Pons (tissue), 1 donor: ENCODE data around the gene F8A1.
"Not testable (repeated sequence)": the region's sequence is repeated elsewhere in the genome, so short reads cannot be mapped to it uniquely, and the experiment has no call there.

ENCODE experiments used
- DNase-seq: peaks from one replicate; pipeline ENCODE4 v3.0.0-alpha.2; 2016; ENCODE audit warnings: low spot score

F8A1 gene

DNA sequence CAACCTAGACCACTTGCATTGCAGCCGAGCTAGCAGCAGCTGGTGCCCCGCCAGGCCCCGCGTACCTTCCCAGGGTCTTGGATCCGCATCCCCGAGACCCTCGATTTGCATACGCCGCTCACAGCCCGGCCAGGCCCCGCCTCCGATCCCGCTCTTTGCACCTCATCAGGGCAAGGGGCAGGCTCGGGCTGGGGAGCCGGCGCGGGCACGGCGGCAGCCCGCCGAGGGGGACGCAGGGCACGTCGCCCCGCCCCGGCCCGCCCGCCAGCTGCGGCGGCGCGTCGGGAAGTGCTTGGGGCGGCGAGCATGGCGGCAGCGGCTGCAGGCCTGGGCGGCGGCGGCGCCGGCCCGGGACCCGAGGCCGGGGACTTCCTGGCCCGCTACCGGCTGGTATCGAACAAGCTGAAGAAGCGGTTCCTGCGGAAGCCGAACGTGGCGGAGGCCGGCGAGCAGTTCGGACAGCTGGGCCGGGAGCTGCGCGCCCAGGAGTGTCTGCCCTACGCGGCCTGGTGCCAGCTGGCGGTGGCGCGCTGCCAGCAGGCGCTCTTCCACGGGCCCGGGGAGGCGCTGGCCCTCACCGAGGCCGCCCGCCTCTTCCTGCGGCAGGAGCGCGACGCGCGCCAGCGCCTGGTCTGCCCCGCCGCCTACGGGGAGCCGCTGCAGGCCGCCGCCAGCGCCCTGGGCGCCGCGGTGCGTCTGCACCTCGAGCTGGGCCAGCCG, at the start of gene F8A1:
Gene F8A1, plus strand, starts transcription at position 287 of the 720 bp plus-strand sequence. Its CDS starts 20 bp downstream, at position 307.
- DNase-seq: not testable (repeated sequence)

DNA sequence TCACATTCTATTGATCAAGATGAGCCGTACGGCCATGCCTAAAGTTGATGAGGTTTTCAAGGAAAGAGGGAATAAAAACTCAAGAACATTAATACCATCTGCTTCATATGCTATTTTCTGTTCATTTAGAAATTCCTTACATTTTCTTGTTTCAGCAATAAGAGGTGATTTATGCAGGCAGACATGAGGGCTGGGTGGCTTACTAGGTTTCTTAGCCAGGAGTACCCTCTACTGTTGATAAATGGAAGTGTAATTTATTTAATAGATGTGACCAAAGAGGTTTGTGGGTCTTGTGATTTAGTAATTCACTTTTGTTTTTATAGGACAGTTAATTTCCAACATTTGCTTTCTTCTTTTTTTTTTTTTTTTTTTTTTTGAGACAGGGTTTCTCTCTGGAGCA, 45.3 kb upstream of the F8A1 start:
- peak; percentile 33 for DNase-seq

DNA sequence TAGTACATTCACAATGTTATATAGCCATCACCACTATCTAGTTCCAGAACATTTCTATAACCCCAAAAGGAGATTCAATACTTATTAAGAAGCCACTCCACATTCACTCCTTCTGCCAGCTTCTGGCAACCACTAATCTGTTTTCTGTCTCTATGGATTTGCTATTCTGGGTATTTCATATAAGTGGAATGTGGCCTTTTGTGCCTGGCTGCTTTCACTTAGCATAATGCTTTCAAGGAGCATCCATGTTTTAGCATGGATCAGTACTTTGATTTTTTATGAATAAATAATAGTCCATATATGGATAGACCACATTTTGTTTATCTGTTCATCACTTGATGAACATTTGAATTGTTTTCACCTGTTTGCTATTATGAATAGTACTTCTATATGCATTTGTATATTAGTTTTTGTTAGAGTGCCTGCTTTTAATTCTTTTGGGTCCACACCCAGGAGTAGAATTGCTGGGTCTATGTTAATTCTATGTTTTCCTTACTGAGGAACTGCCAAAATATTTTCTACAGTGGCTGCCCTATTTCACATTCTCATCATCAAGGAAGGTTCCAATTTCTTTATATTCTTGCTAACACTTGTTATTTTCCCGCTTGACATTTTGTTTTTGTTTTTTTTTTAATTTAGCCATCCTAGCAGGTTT, 35.1 kb upstream of the F8A1 start:
- no peak for DNase-seq

DNA sequence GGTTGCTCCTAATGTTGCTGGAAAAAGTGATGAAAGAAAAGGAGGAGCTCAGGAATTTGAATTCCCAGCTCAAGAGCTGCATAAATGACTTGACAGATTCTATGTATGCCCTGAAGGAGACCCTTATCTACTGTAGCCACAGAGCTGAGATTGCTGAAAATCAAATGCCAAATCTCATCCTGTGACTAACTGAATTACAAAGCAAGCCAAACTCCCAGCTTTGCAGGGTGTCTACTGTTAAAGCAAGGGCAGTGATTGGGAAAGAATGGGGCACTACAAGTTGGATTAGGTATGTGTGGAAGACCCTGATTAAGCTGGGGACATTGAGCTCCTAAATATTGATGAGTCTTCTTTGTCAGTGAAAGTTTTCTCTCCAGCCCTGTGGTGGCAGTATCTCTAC, 30.9 kb upstream of the F8A1 start:
- no peak for DNase-seq

DNA sequence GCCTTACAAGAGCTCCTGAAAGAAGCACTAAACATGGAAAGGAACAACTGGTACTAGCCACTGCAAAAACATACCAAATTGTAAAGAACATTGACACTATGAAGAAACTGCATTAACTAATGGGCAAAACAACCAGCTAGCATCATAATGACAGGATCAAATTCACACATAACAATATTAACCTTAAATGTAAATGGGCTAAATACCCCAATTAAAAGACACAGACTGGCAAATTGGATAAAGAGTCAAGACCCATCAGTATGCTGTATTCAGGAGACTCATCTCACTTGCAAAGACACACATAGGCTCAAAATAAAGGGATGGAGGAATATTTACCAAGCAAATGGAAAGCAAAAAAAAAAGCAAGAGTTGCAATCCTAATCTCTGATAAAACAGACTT, 17.6 kb upstream of the F8A1 start:
- not testable (repeated sequence) for DNase-seq

DNA sequence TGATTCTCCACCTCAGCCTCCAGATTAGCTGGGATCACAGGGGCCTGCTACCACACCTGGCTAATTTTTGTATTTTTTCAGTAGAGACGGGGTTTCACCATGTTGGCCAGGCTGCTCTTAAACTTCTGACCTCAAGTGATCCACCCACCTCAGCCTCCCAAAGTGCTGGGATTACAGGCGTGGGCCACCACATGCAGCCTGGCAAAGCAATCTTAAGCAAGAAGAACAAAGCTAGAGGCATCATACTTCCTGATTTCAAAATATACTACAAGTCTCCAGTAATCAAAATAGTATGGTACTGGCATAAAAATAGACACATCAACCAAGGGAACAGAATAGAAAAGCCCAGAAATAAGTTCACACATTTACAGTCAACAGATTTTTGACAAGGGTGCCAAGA, 12.8 kb upstream of the F8A1 start:
- no peak for DNase-seq

DNA sequence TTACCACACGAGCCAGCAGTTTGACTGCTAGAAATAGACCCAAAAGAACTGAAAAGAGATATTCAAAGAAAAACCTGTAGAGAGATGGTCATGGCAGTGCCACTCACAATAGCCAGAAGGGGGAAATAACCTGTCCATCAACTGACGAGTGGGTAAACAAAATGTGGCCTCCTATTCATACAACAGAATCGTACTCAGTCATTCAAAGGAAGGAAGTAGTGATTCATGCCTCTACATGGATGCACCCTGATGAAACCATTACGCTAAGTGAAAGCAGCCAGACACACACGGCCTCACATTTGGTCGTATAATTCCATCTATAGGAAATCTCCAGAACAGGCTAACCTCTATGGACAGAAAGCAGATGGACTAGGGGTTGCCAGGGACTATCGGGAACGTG, 2.1 kb upstream of the F8A1 start:
- not testable (repeated sequence) for DNase-seq

DNA sequence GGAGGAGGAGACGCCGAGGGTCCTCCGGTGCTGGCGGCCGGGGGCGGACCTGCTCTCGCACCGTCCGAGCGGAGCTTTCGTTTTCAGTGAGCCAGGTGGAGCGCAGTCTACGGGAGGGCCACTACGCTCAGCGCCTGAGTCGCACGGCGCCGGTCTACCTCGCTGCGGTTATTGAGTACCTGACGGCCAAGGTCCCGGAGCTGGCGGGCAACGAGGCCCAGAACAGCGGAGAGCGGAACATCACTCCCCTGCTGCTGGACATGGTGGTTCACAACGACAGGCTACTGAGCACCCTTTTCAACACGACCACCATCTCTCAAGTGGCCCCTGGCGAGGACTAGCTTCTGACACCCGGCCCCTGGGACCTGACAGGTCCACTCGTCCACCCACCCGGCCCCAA, 1.1 kb upstream of the F8A1 start:
- not testable (repeated sequence) for DNase-seq

DNA sequence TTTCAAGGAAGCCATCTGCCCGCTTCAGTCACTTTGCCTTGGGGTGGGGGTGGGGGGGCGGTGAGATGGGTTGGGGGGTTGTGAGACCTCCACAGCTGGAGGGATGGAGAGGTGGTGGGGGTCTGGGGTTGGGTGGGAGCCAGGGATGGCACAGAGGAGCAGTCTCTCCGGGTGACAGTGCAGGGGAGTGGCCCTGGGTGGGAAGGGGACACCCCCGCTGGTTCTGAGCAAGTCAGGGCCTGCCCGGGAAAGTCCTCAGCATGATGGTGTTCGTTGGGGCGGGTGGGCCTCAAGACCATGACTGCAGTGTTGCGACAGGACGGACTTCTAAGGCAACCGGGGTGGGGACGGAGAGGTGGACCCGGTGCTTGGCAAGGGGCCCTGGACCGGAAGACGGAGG, 606 bp upstream of the F8A1 start:
- DNase-seq: not testable (repeated sequence)

DNA sequence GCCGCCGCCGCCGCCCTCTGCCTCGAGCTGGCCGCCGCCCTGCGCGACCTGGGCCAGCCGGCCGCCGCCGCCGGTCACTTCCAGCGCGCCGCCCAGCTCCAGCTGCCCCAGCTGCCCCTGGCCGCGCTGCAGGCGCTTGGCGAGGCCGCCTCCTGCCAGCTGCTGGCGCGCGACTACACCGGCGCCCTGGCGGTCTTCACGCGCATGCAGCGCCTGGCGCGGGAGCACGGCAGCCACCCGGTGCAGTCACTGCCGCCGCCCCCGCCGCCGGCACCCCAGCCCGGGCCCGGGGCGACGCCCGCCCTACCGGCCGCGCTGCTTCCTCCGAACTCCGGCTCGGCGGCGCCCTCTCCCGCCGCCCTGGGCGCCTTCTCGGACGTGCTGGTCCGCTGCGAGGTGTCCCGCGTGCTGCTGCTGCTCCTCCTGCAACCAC, 650 bp downstream of the F8A1 start:
- DNase-seq: not testable (repeated sequence)

DNA sequence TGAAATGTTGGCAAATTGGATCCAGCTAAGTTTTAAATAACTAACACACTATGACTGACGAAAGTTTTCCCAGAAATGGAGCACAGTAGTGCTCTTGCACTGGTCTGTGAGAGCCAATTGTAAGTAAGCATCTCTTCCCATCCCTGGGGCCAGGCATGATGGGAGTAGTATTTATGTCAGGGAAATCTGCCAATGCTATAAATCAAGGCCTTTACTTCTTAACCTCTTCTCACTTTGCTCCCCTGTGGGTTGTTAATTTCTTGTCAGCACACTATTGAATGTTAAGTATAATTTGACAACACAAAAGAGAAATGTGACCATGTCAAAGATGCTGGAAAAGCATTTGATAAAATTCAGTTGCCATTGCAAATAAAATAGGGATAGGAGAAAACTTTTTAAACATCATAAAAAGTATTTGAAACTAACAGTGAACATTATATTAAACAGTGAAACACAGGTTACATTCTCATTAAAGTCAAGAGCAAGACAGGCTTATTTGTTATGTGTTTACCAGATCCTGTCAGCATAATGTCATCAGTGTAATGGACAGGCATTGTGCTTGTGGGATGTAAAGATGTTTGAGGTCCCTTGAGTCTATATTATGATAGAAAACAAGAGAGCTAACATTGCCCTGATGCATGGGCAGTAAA, 5.0 kb downstream of the F8A1 start:
- DNase-seq: no peak

DNA sequence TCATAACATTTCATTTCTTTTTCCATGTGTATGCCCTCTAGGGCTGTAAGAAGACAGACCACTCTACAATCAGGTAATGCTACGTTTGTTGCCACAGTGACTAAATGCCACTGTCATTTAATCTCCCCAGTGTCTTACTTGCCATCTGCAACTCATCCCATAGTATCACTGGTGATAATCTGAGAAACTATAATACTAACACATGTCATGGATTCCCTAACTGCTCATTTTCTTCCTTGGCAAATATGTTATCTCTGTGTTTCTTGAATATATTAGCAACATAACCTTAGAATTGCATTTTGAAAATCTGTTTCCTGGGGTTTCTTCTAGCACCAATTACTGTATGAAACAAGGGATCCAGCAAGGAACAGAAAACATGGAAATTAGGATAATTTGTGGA, 6.1 kb downstream of the F8A1 start:
- DNase-seq: no peak

DNA sequence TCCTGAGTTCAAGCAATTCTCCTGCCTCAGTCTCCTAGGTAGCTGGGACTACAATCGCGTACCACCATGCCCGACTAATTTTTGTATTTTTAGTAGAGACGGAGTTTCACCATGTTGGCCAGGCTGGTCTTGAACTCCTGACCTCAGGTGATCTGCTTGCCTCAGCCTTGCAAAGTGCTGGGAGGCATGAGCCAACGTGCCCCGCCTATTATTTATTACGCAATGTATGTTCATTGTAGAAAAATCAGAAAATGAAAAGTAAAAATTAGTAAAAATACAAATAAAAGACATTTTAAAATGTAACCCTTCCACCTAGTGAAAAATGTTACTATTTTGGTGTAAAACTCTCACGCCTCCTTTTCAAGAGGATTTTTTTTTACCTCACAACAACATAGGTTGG, 14.2 kb downstream of the F8A1 start:
- DNase-seq: no peak

DNA sequence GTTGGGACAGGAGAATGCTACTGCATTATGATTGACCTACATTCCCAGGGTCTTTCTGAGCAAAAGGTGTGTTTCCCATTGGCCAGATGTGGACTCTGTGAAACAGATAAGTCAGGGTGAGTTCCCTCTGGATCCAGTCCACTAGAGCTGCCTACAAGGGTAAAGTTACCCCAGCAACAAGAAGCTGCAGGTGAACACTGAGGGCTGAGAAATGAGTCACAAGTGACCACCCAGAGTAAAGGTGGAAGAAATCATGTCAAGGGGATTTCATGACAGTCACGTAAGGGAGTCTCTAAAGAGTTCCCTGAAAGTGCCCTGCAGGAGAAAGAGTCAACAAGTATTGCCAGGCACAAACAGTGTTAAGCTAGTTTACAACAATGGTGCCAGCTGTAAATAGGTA, 16.3 kb downstream of the F8A1 start:
- no peak for DNase-seq

DNA sequence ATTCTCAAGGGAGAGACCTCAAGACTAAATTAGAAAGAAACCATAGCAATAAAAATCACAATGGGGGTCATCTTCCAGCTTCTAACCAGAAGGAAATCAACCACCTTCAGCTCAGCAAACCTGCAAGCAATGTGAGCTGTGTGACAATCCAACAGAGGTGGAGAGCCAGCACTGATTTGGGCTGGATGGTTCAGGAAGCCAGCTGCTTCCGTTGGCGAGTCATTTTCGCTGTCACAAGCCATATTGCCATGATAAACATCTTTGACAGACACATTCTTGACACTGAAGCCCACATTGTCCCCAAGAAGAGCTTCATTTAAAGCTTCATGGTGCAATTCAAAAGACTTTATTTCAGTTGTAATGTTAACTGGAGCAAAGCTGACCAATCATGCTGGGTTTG, 22.7 kb downstream of the F8A1 start:
- no peak for DNase-seq

DNA sequence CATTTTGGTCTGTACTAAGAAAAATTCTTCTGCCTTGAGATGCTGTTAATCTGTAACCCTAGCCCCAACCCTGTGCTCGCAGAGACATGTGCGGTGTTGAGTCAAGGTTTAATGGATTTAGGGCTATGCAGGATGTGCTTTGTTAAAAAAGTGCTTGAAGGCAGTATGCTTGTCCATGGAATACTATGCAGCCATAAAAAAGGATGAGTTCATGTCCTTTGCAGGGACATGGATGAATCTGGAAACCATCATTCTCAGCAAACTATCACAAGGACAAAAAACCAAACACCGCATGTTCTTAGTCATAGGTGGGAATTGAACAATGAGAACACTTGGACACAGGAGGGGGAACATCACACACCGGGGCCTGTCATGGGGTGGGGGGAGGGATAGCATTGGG, 23.9 kb downstream of the F8A1 start:
- not testable (repeated sequence) for DNase-seq

DNA sequence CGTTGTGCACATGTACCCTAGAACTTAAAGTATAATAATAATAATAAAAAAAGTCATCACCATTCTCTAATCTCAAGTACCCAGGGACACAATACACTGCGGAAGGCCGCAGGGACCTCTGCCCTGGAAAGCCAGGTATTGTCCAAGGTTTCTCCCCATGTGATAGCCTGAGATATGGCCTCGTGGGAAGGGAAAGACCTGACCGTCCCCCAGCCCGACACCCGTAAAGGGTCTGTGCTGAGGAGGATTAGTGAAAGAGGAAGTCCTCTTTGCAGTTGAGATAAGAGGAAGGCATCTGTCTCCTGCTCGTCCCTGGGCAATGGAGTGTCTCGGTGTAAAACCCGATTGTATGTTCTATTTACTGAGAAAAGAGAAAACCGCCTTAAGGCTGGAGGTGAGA, 24.4 kb downstream of the F8A1 start:
- DNase-seq: not testable (repeated sequence)

DNA sequence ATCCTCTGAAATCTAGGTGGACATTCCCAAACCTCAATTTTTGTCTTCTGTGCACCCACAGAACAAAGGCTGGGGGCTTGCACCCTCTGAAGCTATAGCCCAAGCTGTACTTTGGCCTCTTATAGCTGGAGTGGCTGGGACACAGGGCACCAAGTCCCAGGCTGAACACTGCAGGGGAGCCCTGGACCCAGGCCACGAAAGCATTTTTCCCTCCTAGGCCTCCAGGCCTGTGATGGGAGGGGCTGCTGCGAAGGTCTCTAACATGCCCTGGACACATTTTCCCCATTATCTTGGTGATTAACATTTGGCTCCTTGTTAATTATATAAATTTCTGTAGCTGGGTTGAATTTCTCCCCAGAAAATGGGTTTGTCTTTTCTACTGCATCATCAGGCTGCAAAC, 27.9 kb downstream of the F8A1 start:
- no peak for DNase-seq

DNA sequence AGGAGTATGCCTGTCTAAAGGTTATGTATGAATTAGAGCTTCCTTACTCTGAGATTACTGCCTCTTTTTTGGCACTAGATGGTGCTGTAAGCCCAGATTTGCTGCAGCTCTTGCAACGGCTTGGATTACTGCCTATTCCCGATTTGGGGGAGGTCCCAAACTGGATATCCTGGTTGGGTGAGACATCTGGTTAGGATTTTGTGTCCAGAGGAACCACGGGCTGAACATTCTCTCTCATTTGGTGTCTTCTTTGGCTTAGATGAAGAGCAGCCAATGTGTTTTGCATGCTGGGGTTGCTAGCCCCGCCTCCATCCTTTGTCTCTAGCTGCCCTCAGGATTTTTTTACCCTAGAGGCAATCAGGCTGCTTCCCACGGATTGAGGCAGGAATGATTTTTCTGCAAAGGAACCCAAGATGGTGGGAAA, 31.9 kb downstream of the F8A1 start:
- peak; percentile 62 for DNase-seq

DNA sequence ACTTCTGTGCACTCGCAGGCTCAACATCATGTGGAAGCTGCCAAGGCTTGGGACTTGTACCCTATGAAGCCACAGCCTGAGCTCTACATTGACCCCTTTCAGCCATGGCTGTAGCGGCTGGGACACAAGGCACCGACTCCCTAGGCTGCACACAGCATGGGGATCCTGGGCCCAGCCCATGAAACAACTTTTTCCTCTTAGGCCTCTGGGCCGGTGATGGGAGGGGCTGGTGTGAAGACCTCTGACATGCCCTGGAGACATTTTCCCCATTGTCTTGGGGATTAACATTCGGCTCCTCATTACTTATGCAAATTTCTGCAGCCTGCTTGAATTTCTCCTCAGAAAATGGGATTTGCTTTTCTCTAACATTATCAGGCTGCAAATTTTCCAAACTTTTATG, 38.6 kb downstream of the F8A1 start:
- not testable (repeated sequence) for DNase-seq
